Vagina (tissue), 2 donors: ENCODE measurements around the gene FRMPD4. TPM values are rescaled to one million over a fixed set of nuclear protein-coding genes. Genes with fewer than 3 reads are reported as not detected.

Experiments used
- DNase-seq, 2 donors: peaks; one replicate each; pipeline ENCODE4 v3.0.0-alpha.2; 2017; ENCODE audit errors: extremely low spot score in 2 of 2
- H3K27ac ChIP-seq: fragments of 200-600 bp; sonication (generic); one replicate; pipeline ENCODE4 v1.5.1; 2019
- H3K27me3 ChIP-seq: fragments of 200-600 bp; sonication (generic); one replicate; pipeline ENCODE4 v1.5.1; 2019
- H3K36me3 ChIP-seq, 2 donors: fragments of 200-600 bp; sonication (generic); one replicate each; pipeline ENCODE4 v1.5.1; 2017 to 2019
- H3K4me1 ChIP-seq: fragments of 200-600 bp; sonication (generic); one replicate; pipeline ENCODE4 v1.5.1; 2019
- H3K4me3 ChIP-seq, 2 donors: fragments of 200-600 bp; sonication (generic); 1 replicate in 1 of 2; 2 replicates in 1 of 2; pipeline ENCODE4 v1.5.1; 2016 to 2019
- H3K9me3 ChIP-seq: fragments of 200-600 bp; sonication (generic); one replicate; pipeline ENCODE4 v1.5.1; 2019
- CTCF ChIP-seq, 3 experiments: fragments of 450-650 bp in 2 of 3; fragments of 200-600 bp in 1 of 3; sonication (generic) in 1 of 3; IDR thresholded peaks; one replicate each; pipeline ENCODE4 v1.5.1; 2017 to 2019; ENCODE audit warnings: antibody characterized with exemption in 3 of 3, mild to moderate bottlenecking in 2 of 3, moderate library complexity in 2 of 3
- POLR2A ChIP-seq, 2 donors: fragments of 450-650 bp; IDR thresholded peaks; one replicate each; pipeline ENCODE4 v1.6.1; 2017; ENCODE audit warnings: antibody characterized with exemption in 2 of 2, mild to moderate bottlenecking in 2 of 2, moderate library complexity in 2 of 2
- POLR2AphosphoS5 ChIP-seq, 2 donors: sonication (generic); formaldehyde crosslinking; IDR thresholded peaks; one replicate each; pipeline ENCODE4 v1.9.0; 2017; ENCODE audit warnings: antibody characterized with exemption in 2 of 2, mild to moderate bottlenecking in 2 of 2, low read depth in 1 of 2; ENCODE audit not compliant: insufficient read depth in 1 of 2
- intact Hi-C: fragments of 100-400 bp; cut with DNase I; formaldehyde crosslinking; loops from one replicate; pipeline ENCODE4 v1.15.1; 2023
- total RNA-seq: library from RNA; depleted of rRNA; stranded (reverse); fragments of >200 nt; gene quantifications from one replicate; pipeline ENCODE4 v1.2.3, GENCODE V29; 2016

Gene FRMPD4
- not detected for total RNA-seq

- Histone ChIP-seq H3K4me3 (peak within 1 kb of the TSS; percentile 22 to 24), H3K4me1 (peaks cover 12% of the 10 kb centered on the region), H3K27me3 (no peaks in the 10 kb centered on the region), H3K27ac (no peak within 1 kb of the TSS), H3K36me3 (no peaks in the 10 kb centered on the region), H3K9me3 (no peaks in the 10 kb centered on the region)
- intact Hi-C loops: no loop called here
- no peak for TF ChIP-seq CTCF (IDR thresholded peaks at IDR 0.05)
- TF ChIP-seq POLR2AphosphoS5 (IDR thresholded peaks at IDR 0.05; ENCODE audit: insufficient read depth in 1 of 2, low read depth in 1 of 2): no peak
- TF ChIP-seq POLR2A (IDR thresholded peaks at IDR 0.05): no peak
- DNase-seq: no peak
Observed at GRCh38 chrX:12138361-12139313, at the start of gene FRMPD4. TSS of gene FRMPD4 (plus strand) at chrX:12138473. CDS start at chrX:12138972, 499 bp downstream.

- TF ChIP-seq POLR2A (IDR thresholded peaks at IDR 0.05): no peak
- no peak for TF ChIP-seq POLR2AphosphoS5 (IDR thresholded peaks at IDR 0.05; ENCODE audit: insufficient read depth in 1 of 2, low read depth in 1 of 2)
- TF ChIP-seq CTCF (IDR thresholded peaks at IDR 0.05): no peak
- H3K4me1 ChIP-seq: no peaks in the 10 kb centered on the region
- intact Hi-C loops: no loop called here
Observed at GRCh38 chrX:12089740-12090139, 48.5 kb upstream of the FRMPD4 start.

GRCh38 chrX:12113321-12113720 is 25.0 kb upstream of the FRMPD4 start:
- Histone ChIP-seq H3K9me3 (no peaks in the 10 kb centered on the region), H3K27ac (no peak overlapping the region), H3K36me3 (no peaks in the 10 kb centered on the region), H3K4me3 (no peak overlapping the region), H3K27me3 (no peaks in the 10 kb centered on the region), H3K4me1 (no peaks in the 10 kb centered on the region)
- TF ChIP-seq CTCF (IDR thresholded peaks at IDR 0.05) (no peak), POLR2AphosphoS5 (IDR thresholded peaks at IDR 0.05; ENCODE audit: insufficient read depth in 1 of 2, low read depth in 1 of 2) (no peak), POLR2A (IDR thresholded peaks at IDR 0.05) (no peak)
- intact Hi-C loops: no loop called here
- no peak for DNase-seq

More at GRCh38 chrX:12089740-12090139, 48.5 kb upstream of the FRMPD4 start:
- no peaks in the 10 kb centered on the region for H3K36me3 ChIP-seq
- H3K27ac ChIP-seq: no peak overlapping the region
- H3K9me3 ChIP-seq: no peaks in the 10 kb centered on the region
- no peaks in the 10 kb centered on the region for H3K27me3 ChIP-seq
- no peak for DNase-seq
- H3K4me3 ChIP-seq: no peak overlapping the region

- TF ChIP-seq POLR2AphosphoS5 (IDR thresholded peaks at IDR 0.05; ENCODE audit: insufficient read depth in 1 of 2, low read depth in 1 of 2) (no peak), POLR2A (IDR thresholded peaks at IDR 0.05) (no peak), CTCF (IDR thresholded peaks at IDR 0.05) (no peak)
- Histone ChIP-seq H3K9me3 (no peaks in the 10 kb centered on the region), H3K36me3 (no peaks in the 10 kb centered on the region), H3K4me1 (no peaks in the 10 kb centered on the region), H3K27ac (no peak overlapping the region), H3K27me3 (no peaks in the 10 kb centered on the region), H3K4me3 (no peak overlapping the region)
- intact Hi-C loops: no loop called here
- no peak for DNase-seq
Observed at GRCh38 chrX:12115377-12115776, 22.9 kb upstream of the FRMPD4 start.

GRCh38 chrX:12118134-12118533 is 20.1 kb upstream of the FRMPD4 start:
- no peak for DNase-seq
- intact Hi-C loops: no loop called here
- no peak overlapping the region for H3K27ac ChIP-seq
- H3K27me3 ChIP-seq: no peaks in the 10 kb centered on the region
- H3K36me3 ChIP-seq: no peaks in the 10 kb centered on the region
- TF ChIP-seq CTCF (IDR thresholded peaks at IDR 0.05) (no peak), POLR2A (IDR thresholded peaks at IDR 0.05) (no peak), POLR2AphosphoS5 (IDR thresholded peaks at IDR 0.05; ENCODE audit: insufficient read depth in 1 of 2, low read depth in 1 of 2) (no peak)
- H3K9me3 ChIP-seq: no peaks in the 10 kb centered on the region
- H3K4me3 ChIP-seq: no peak overlapping the region
- H3K4me1 ChIP-seq: no peaks in the 10 kb centered on the region
